H1 (cell line): Measurements from ENCODE around the gene ST6GALNAC2. TPM values are rescaled to one million over a fixed set of nuclear protein-coding genes. Genes with fewer than 3 reads are reported as not detected.

Source experiments
- CTCF ChIA-PET: fragments of 300-600 bp; sonication (Branson Sonifier 250); formaldehyde crosslinking; loops from one replicate; lab custom pipeline; 2021; ENCODE audit not compliant: partially characterized antibody; lab: Charles Lee
- POLR2A ChIA-PET: fragments of 300-600 bp; sonication (Branson Sonifier 250); formaldehyde crosslinking; loops from one replicate; lab custom pipeline; 2021; ENCODE audit warnings: inconsistent platforms; ENCODE audit not compliant: partially characterized antibody; lab: Charles Lee
- DNase-seq, 2 experiments: peaks; one replicate each; pipeline versions ENCODE4 v3.0.0 to v3.0.0-alpha.2; 2010 to 2022; ENCODE audit warnings: low spot score in 2 of 2, low read depth in 1 of 2, mixed read lengths in 1 of 2
- FAIRE-seq: peaks from 2 replicates; lab custom pipeline; 2011; peaks lifted over from hg19 to GRCh38; lab: Jason Lieb, UNC
- H2AFZ ChIP-seq: 2 replicates; pipeline ENCODE4 v1.8.1; 2012; ENCODE audit warnings: low read length, inconsistent platforms
- H2AK5ac ChIP-seq: 2 replicates; pipeline ENCODE4 v1.6.1; 2013; ENCODE audit warnings: low read depth, low read length
- H2BK120ac ChIP-seq: replicated peaks from 2 replicates; pipeline ENCODE3; 2013; ENCODE audit warnings: low read depth, low read length, inconsistent platforms
- H2BK12ac ChIP-seq: 2 replicates; pipeline ENCODE4 v1.6.1; 2013; ENCODE audit warnings: low read depth, low read length
- H2BK15ac ChIP-seq: 2 replicates; pipeline ENCODE4 v1.6.1; 2013; ENCODE audit warnings: low read length
- H2BK20ac ChIP-seq: 2 replicates; pipeline ENCODE4 v1.6.1; 2013; ENCODE audit warnings: low read length
- H2BK5ac ChIP-seq: 2 replicates; pipeline ENCODE4 v1.6.1; 2013; ENCODE audit warnings: low read depth, low read length
- H3K14ac ChIP-seq: 2 replicates; pipeline ENCODE4 v1.6.1; 2013; ENCODE audit warnings: inconsistent platforms; ENCODE audit not compliant: insufficient read length
- H3K18ac ChIP-seq: 2 replicates; pipeline ENCODE4 v1.6.1; 2013; ENCODE audit warnings: low read length; ENCODE audit errors: extremely low read depth
- H3K23ac ChIP-seq: 2 replicates; pipeline ENCODE4 v1.6.1; 2013; ENCODE audit warnings: inconsistent platforms; ENCODE audit not compliant: insufficient read length
- H3K23me2 ChIP-seq: 2 replicates; pipeline ENCODE4 v1.6.1; 2013; ENCODE audit warnings: low read depth, low read length
- H3K27ac ChIP-seq: 2 replicates; pipeline ENCODE4 v1.6.1; 2011; ENCODE audit warnings: low read depth, low read length, inconsistent platforms
- H3K27me3 ChIP-seq, 4 experiments: replicated peaks in 1 of 4; 1 replicate in 1 of 4; 2 replicates in 3 of 4; pipeline versions ENCODE4 v1.6.1 to v1.8.1; 2011 to 2013; ENCODE audit warnings: low read length in 3 of 4, mild to moderate bottlenecking in 3 of 4, inconsistent platforms in 2 of 4, mixed read lengths in 2 of 4, moderate library complexity in 1 of 4; ENCODE audit not compliant: control insufficient read depth in 3 of 4, insufficient read depth in 3 of 4; ENCODE audit errors: extremely low read depth in 1 of 4
- H3K36me3 ChIP-seq, 4 experiments: 2 replicates each; pipeline versions ENCODE4 v1.6.1 to v1.8.1; 2011 to 2013; ENCODE audit warnings: mild to moderate bottlenecking in 4 of 4, low read length in 3 of 4, moderate library complexity in 2 of 4, control low read depth in 1 of 4, inconsistent platforms in 1 of 4; ENCODE audit not compliant: insufficient read depth in 4 of 4, control insufficient read depth in 2 of 4
- H3K4ac ChIP-seq: replicated peaks from 2 replicates; pipeline ENCODE3; 2013; ENCODE audit warnings: low read length, low read depth, mixed read lengths, inconsistent platforms; ENCODE audit not compliant: insufficient read length
- H3K4me1 ChIP-seq, 4 experiments: replicated peaks in 1 of 4; 1 replicate in 1 of 4; 2 replicates in 3 of 4; pipeline versions ENCODE4 v1.6.1 to v1.8.1; 2011 to 2013; ENCODE audit warnings: low read length in 3 of 4, inconsistent platforms in 2 of 4, mixed read lengths in 1 of 4; ENCODE audit not compliant: insufficient read depth in 4 of 4, control insufficient read depth in 3 of 4
- H3K4me2 ChIP-seq, 2 experiments: 2 replicates each; pipeline versions ENCODE4 v1.6.1 to v1.8.1; 2011 to 2013; ENCODE audit warnings: low read depth in 2 of 2, low read length in 2 of 2, control low read depth in 1 of 2, inconsistent platforms in 1 of 2, mild to moderate bottlenecking in 1 of 2; ENCODE audit not compliant: insufficient read depth in 1 of 2
- H3K4me3 ChIP-seq, 4 experiments: fragments of 200-600, 300-600 bp in 1 of 4; sonication (generic), shearing (Covaris generic), sonication (Bioruptor Twin) in 1 of 4; 2 replicates each; pipeline versions ENCODE4 v1.5.1 to v1.8.1; 2011 to 2016; ENCODE audit warnings: low read length in 4 of 4, low read depth in 3 of 4, control low read depth in 2 of 4, inconsistent platforms in 2 of 4, mild to moderate bottlenecking in 2 of 4, mixed read lengths in 1 of 4, moderate library complexity in 1 of 4; ENCODE audit not compliant: insufficient read depth in 2 of 4; ENCODE audit errors: extremely low read depth in 1 of 4
- H3K56ac ChIP-seq: replicated peaks from 2 replicates; pipeline ENCODE3; 2013; ENCODE audit warnings: low read depth, mild to moderate bottlenecking, mixed read lengths, low read length, inconsistent platforms; ENCODE audit not compliant: insufficient read length
- H3K79me1 ChIP-seq: 2 replicates; pipeline ENCODE4 v1.6.1; 2013; ENCODE audit warnings: low read depth, low read length, control low read depth
- H3K79me2 ChIP-seq, 2 experiments: 2 replicates each; pipeline versions ENCODE4 v1.6.1 to v1.8.1; 2012 to 2013; ENCODE audit warnings: low read length in 2 of 2, mild to moderate bottlenecking in 2 of 2, inconsistent platforms in 1 of 2; ENCODE audit not compliant: insufficient read depth in 2 of 2, control insufficient read depth in 1 of 2
- H3K9ac ChIP-seq, 4 experiments: replicated peaks in 1 of 4; 1 replicate in 1 of 4; 2 replicates in 3 of 4; pipeline versions ENCODE4 v1.6.1 to v1.8.1; 2011 to 2013; ENCODE audit warnings: low read depth in 3 of 4, low read length in 3 of 4, control low read depth in 2 of 4, mild to moderate bottlenecking in 2 of 4, moderate library complexity in 2 of 4, inconsistent platforms in 1 of 4; ENCODE audit errors: extremely low read depth in 1 of 4
- H3K9me3 ChIP-seq, 2 experiments: 2 replicates each; pipeline versions ENCODE4 v1.6.1 to v1.8.1; 2012 to 2013; ENCODE audit warnings: mild to moderate bottlenecking in 2 of 2, moderate library complexity in 2 of 2, control low read depth in 1 of 2, inconsistent platforms in 1 of 2, low read depth in 1 of 2, low read length in 1 of 2, mixed read lengths in 1 of 2; ENCODE audit not compliant: insufficient read depth in 2 of 2
- H4K20me1 ChIP-seq, 2 experiments: replicated peaks in 1 of 2; 2 replicates each; pipeline versions ENCODE3 to v1.8.1; 2011 to 2013; ENCODE audit warnings: inconsistent platforms in 2 of 2, low read length in 2 of 2, mild to moderate bottlenecking in 1 of 2; ENCODE audit not compliant: insufficient read depth in 2 of 2, control insufficient read depth in 1 of 2
- H4K5ac ChIP-seq: 2 replicates; pipeline ENCODE4 v1.6.1; 2013; ENCODE audit warnings: low read length, low read depth, mixed read lengths, inconsistent platforms; ENCODE audit not compliant: insufficient read length
- H4K8ac ChIP-seq: 2 replicates; pipeline ENCODE4 v1.8.0; 2013; ENCODE audit warnings: mild to moderate bottlenecking, moderate library complexity, low read length, inconsistent platforms; ENCODE audit not compliant: insufficient read depth; ENCODE audit errors: extremely low read depth
- H4K91ac ChIP-seq: replicated peaks from 2 replicates; pipeline ENCODE3; 2013; ENCODE audit warnings: low read length, mixed read lengths, inconsistent platforms; ENCODE audit not compliant: insufficient read length
- BCL11A ChIP-seq, 2 experiments: IDR thresholded peaks; one replicate each; pipeline ENCODE4 v1.6.1; 2011; ENCODE audit warnings: low read depth in 2 of 2, low read length in 2 of 2, mild to moderate bottlenecking in 2 of 2
- GABPA ChIP-seq: IDR thresholded peaks from 2 replicates; pipeline ENCODE4 v1.6.1; 2011; ENCODE audit warnings: mild to moderate bottlenecking, low read length, moderate library complexity, borderline replicate concordance; ENCODE audit not compliant: insufficient read depth
- JUN ChIP-seq: IDR thresholded peaks from 2 replicates; pipeline ENCODE4 v1.6.1; 2011; ENCODE audit warnings: low read depth, mild to moderate bottlenecking, improper control_type of control experiment, low read length
- KDM4A ChIP-seq: IDR thresholded peaks from one replicate; pipeline ENCODE4 v1.7.1; 2012; ENCODE audit warnings: low read depth, mild to moderate bottlenecking, moderate library complexity, low read length, inconsistent platforms; ENCODE audit not compliant: severe bottlenecking
- NANOG ChIP-seq: IDR thresholded peaks from 2 replicates; pipeline ENCODE4 v1.6.1; 2011; ENCODE audit warnings: low read length, low read depth, mild to moderate bottlenecking, inconsistent platforms; ENCODE audit not compliant: insufficient read depth, poor library complexity, severe bottlenecking
- POLR2A ChIP-seq, 2 experiments: IDR thresholded peaks; 1 replicate in 1 of 2; 2 replicates in 1 of 2; pipeline ENCODE4 v1.6.1; 2011; ENCODE audit warnings: low read depth in 2 of 2, low read length in 2 of 2, mild to moderate bottlenecking in 2 of 2; ENCODE audit errors: control extremely low read depth in 1 of 2
- POU5F1 ChIP-seq: IDR thresholded peaks from 2 replicates; pipeline ENCODE4 v1.6.1; 2011; ENCODE audit warnings: low read depth, mild to moderate bottlenecking, low read length, moderate library complexity
- RAD21 ChIP-seq, 2 experiments: IDR thresholded peaks in 1 of 2; conservative IDR thresholded peaks in 1 of 2; 2 replicates each; pipeline ENCODE4 v1.6.1; 2011; ENCODE audit warnings: low read depth in 2 of 2, low read length in 2 of 2, improper control_type of control experiment in 1 of 2, inconsistent platforms in 1 of 2, mild to moderate bottlenecking in 1 of 2, moderate library complexity in 1 of 2
- RNF2 ChIP-seq: fragments of 200-900, 300-1000 bp; sonication (generic); IDR thresholded peaks from 2 replicates; pipeline ENCODE4 v1.7.1; 2016; ENCODE audit warnings: borderline replicate concordance, low read depth, mild to moderate bottlenecking, antibody characterized with exemption, low read length; ENCODE audit not compliant: poor library complexity, severe bottlenecking; ENCODE audit errors: missing control alignments
- RXRA ChIP-seq: IDR thresholded peaks from 2 replicates; pipeline ENCODE4 v1.6.1; 2011; ENCODE audit warnings: low read depth, mild to moderate bottlenecking, low read length, moderate library complexity; ENCODE audit not compliant: insufficient read depth
- SAP30 ChIP-seq: fragments of 300-600 bp; sonication (generic); IDR thresholded peaks from 2 replicates; pipeline ENCODE4 v1.7.1; 2012; ENCODE audit warnings: low read length, moderate library complexity, mild to moderate bottlenecking, inconsistent platforms; ENCODE audit not compliant: insufficient read depth, insufficient replicate concordance
- SIRT6 ChIP-seq: IDR thresholded peaks from one replicate; pipeline ENCODE4 v1.7.1; 2012; ENCODE audit warnings: low read length, inconsistent platforms
- TAF1 ChIP-seq: IDR thresholded peaks from 2 replicates; pipeline ENCODE4 v1.6.1; 2011; ENCODE audit warnings: mild to moderate bottlenecking, low read depth, low read length
- WGBS, 2 experiments: shearing (Covaris generic) in 1 of 2; methylation state at CpG; one replicate each; pipeline versions ENCODE4 v1.1.6 to v1.1.7; 2013 to 2015; ENCODE audit warnings: low lambda C conversion rate in 2 of 2, mixed read lengths in 2 of 2, inconsistent platforms in 1 of 2, low coverage in 1 of 2, missing lambda C conversion rate in 1 of 2; ENCODE audit not compliant: insufficient replicate concordance in 2 of 2, insufficient coverage in 1 of 2, insufficient read length in 1 of 2; ENCODE audit errors: extremely low coverage in 1 of 2, missing lambda C conversion rate in 1 of 2; 5-methylcytosine and 5-hydroxymethylcytosine counted together
- polyA plus RNA-seq, 7 experiments: library from polyadenylated mRNA; depleted of rRNA in 3 of 7; stranded (reverse) in 5 of 7; unstranded in 2 of 7; fragments of >200 nt in 5 of 7; fragments of 200-250 nt in 2 of 7; gene quantifications; 1 replicate in 5 of 7; 2 replicates in 1 of 7; 4 replicates in 1 of 7; pipeline versions ENCODE4 v1.2.1 to v1.2.3, GENCODE V29; 2011 to 2013; ENCODE audit warnings: missing spikeins in 2 of 7, mixed read lengths in 2 of 7
- total RNA-seq: library from RNA; stranded (reverse); fragmentation: NEBNext Ultra II Directional; extraction: Animal tissue kit (Norgen Biotek cat#: 25700); gene quantifications from 2 replicates; pipeline ENCODE4 v1.2.1, GENCODE V29; 2021

ST6GALNAC2 gene
- total and polyA plus RNA-seq, 2 of the 8 experiments (the other 6 are each of a cell fraction or from before 2014, with no cell fraction given), result 0.09 TPM; not detected in 1

DNA sequence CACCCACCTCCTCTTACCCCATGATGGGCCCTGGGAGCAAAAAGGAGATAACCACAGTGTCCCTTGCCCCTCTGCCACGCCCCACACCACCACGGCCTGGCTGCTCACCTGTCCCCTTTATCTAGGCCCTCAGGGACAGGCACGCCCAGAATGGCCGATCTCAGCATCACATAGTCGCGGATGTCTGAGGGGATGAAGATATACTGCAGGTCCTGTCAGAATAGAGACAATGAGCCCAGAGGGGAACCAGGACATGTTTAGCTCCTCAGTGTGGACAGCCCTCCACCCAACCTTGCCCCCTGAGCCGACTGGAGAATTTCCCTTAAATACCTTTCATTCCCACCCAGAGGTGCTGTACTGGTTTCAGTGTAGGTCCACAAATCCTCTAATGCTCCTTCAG lies 15.2 kb downstream of the ST6GALNAC2 start:
- Histone ChIP-seq H2AFZ (no peak overlapping the region), H3K9me3 (no peaks in the 10 kb centered on the region), H3K23ac (no peak overlapping the region), H3K4me2 (no peak overlapping the region), H4K91ac (no peak overlapping the region), H3K79me2 (no peaks in the 10 kb centered on the region), H2BK15ac (no peak overlapping the region), H3K4me3 (no peak overlapping the region), H3K79me1 (peaks cover 2% of the 10 kb centered on the region; the same call in 1 of the 2 replicates), H3K4ac (no peak overlapping the region), H4K20me1 (peaks cover 16 to 21% of the 10 kb centered on the region in 2 experiments), H2BK20ac (no peak overlapping the region), H3K23me2 (no peaks in the 10 kb centered on the region; the same call in 1 of the 2 replicates), H4K5ac (no peak overlapping the region), H3K18ac (no peak overlapping the region), H3K27me3 (no peaks in the 10 kb centered on the region; a peak in 2 of 7 replicates), H3K9ac (no peak overlapping the region), H3K4me1 (peaks cover 0 to 21% (median 5%) of the 10 kb centered on the region in 4 experiments; a peak in 6 of 7 replicates), H3K14ac (no peak overlapping the region), H3K27ac (no peak overlapping the region), H2BK12ac (no peak overlapping the region), H4K8ac (no peak overlapping the region), H3K36me3 (peaks cover 3 to 13% (median 6%) of the 10 kb centered on the region in 4 experiments; a peak in 6 of 8 replicates), H2BK120ac (no peak overlapping the region), H2BK5ac (no peak overlapping the region), H2AK5ac (no peak overlapping the region), H3K56ac (no peak overlapping the region)
- WGBS, 2 experiments, result 94% methylated on average over 7 of the region's 7 CpGs; no CpG with 5 or more reads in 1 of the 2 experiments
- DNase-seq (no peak), FAIRE-seq (no peak)
- ChIA-PET POLR2A (interaction anchor here (0.5 to 7.7 kb wide), 6 partner anchors 8 to 101 kb away, joined by 3 to 133 read pairs (median 5); partner anchors contain the start of gene ST6GALNAC2), CTCF (interaction anchor here (0.8 to 9.3 kb wide), 11 partner anchors 10 to 144 kb away, joined by 3 to 71 read pairs (median 5); partner anchors contain the start of gene AANAT)
- TF ChIP-seq BCL11A (IDR thresholded peaks at IDR 0.05; ENCODE audit: low read depth in 2 of 2, low read length in 2 of 2) (no peak), POLR2A (IDR thresholded peaks at IDR 0.05; ENCODE audit: control extremely low read depth in 1 of 2, low read depth in 2 of 2, low read length in 2 of 2) (no peak), NANOG (no peak), RNF2 (no peak), SIRT6 (no peak), JUN (no peak), SAP30 (no peak), RAD21 (IDR thresholded peaks at IDR 0.05 in 1 of 2, conservative IDR thresholded peaks at IDR 0.05 in 1 of 2; ENCODE audit: low read depth in 2 of 2, low read length in 2 of 2) (no peak), GABPA (no peak), POU5F1 (no peak), KDM4A (no peak), TAF1 (no peak), RXRA (no peak)
